HEK293 (cell line): ENCODE data around the gene DUSP14.

ENCODE experiments used
- CTCF ChIP-seq: fragments of 450-650 bp; formaldehyde crosslinking; IDR thresholded peaks from 2 replicates; pipeline ENCODE4 v1.5.1; 2016; ENCODE audit warnings: missing biosample characterization, missing genetic modification characterization
- INSM2 ChIP-seq: fragments of 450-650 bp; formaldehyde crosslinking; IDR thresholded peaks from 2 replicates; pipeline ENCODE4 v1.5.1; 2016; ENCODE audit warnings: missing biosample characterization, missing genetic modification characterization
- YY1 ChIP-seq: fragments of 450-650 bp; formaldehyde crosslinking; IDR thresholded peaks from 2 replicates; pipeline ENCODE4 v1.5.1; 2018; ENCODE audit warnings: missing biosample characterization, missing genetic modification characterization
- ZBTB26 ChIP-seq: fragments of 450-650 bp; formaldehyde crosslinking; optimal IDR thresholded peaks from 2 replicates; pipeline ENCODE3; 2016; ENCODE audit warnings: missing biosample characterization, mild to moderate bottlenecking, missing genetic modification characterization
- ZNF138 ChIP-seq: fragments of 450-650 bp; formaldehyde crosslinking; IDR thresholded peaks from 2 replicates; pipeline ENCODE4 v1.5.1; 2016; ENCODE audit warnings: missing biosample characterization, missing genetic modification characterization, borderline replicate concordance
- ZNF266 ChIP-seq: fragments of 450-650 bp; formaldehyde crosslinking; IDR thresholded peaks from 2 replicates; pipeline ENCODE4 v1.5.1; 2016; ENCODE audit warnings: missing biosample characterization, missing genetic modification characterization, low read depth
- ZNF513 ChIP-seq: fragments of 450-650 bp; IDR thresholded peaks from 2 replicates; pipeline ENCODE4 v1.5.1; 2018; ENCODE audit warnings: missing biosample characterization, missing genetic modification characterization
- ZNF521 ChIP-seq: fragments of 450-650 bp; formaldehyde crosslinking; IDR thresholded peaks from 2 replicates; pipeline ENCODE4 v1.5.1; 2017; ENCODE audit warnings: missing biosample characterization, mild to moderate bottlenecking, missing genetic modification characterization
- ZNF701 ChIP-seq: fragments of 450-650 bp; formaldehyde crosslinking; IDR thresholded peaks from 2 replicates; pipeline ENCODE4 v1.5.1; 2016; ENCODE audit warnings: missing biosample characterization, missing genetic modification characterization

GRCh38 chr17:37463039-37463438 is 26.7 kb upstream of the DUSP14 start:
- TF ChIP-seq CTCF, result no peak
- no peak for TF ChIP-seq ZBTB26 (tag by site-specific recombination)
- no peak for TF ChIP-seq INSM2 (tag by site-specific recombination)
- no peak for TF ChIP-seq ZNF521 (tag by site-specific recombination)
- TF ChIP-seq ZNF138 (tag by site-specific recombination), result no peak
- no peak for TF ChIP-seq ZNF701 (tag by site-specific recombination)
- no peak for TF ChIP-seq YY1 (tag by site-specific recombination)
- TF ChIP-seq ZNF513 (tag by site-specific recombination), result no peak
- no peak for TF ChIP-seq ZNF266 (tag by site-specific recombination)
